GF-D8 (cell line): ENCODE data around the gene HBQ1.
"Not testable (repeated sequence)": the region's sequence is repeated elsewhere in the genome, so short reads cannot be mapped to it uniquely, and the experiment has no call there.

ENCODE experiments used
- DNase-seq: peaks from one replicate; lab custom pipeline; 2025; lab: John Stamatoyannopoulos, UW

Gene HBQ1

GRCh38 chr16:211631-212180 is 31.4 kb downstream of the HBQ1 start:
- DNase-seq = not testable (repeated sequence)

DNA sequence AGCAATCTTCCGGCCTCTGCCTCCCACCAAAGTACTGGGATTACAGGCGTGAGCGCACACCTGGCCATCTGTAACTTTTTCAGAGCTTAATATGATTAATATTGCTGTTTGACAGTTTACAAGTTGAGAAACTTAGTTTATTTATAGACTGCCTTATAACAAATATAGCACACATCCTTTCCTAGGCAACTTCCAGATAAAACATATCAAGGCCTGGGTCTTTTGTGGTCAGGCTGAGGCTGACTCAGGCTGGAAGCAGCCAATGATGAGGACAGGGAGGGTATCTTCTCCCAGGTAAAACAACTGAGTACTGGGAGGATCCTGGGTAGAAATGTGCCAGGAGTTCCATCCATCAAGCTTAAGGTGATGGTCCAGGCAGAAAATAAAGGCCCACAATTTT is 32.7 kb downstream of the HBQ1 start:
- DNase-seq = no peak

DNA sequence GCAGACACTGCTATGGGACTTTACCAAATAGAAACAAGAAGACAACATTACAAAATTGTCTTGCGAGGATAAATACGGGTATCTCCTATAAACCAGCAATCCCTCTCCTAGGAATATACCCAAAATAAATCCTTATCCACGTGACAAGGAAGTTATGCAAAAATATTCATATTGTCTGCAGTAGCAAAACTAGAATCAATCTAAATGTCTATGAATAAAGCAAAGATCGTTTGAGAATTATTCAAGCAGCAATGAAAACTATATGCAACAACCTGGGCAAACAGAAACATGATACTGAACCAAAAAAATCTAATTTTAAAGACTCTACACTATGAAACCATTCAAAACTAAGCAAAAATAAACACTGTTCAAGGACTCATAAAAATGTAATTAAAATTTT is 39.8 kb downstream of the HBQ1 start:
- no peak for DNase-seq

DNA sequence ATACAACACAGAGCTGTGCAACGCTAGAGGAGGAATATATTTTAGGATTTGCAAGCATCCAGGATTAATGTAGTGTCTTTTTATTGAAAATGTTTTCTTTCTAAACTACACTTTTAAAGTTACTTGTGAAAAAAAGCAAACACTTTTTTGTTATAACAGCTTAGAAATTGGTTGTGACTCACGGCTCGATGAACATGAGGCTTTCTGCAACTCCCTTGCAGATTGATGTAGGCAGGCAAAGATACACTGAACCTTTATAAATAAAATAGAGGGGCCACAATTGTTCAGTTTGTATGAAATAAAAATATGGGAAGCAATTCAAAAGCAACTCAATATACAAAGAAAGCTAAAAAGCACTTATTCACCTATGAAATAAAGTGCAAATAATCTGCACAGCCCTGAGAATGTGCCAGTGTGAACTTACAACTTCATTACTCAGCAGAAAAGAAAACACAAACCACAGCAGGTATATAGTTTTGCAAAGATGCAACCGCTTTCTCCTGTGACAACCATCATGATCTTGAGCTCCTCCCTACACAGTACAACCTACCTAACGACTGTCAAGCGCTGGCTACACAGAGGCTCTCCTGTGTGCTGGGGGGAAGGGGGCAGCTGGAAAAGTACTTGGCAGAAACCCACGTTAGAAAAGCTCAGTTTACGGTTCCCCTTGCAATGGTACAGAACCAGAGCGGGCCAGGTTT is 48.0 kb downstream of the HBQ1 start:
- DNase-seq = no peak

- peak; percentile 50 for DNase-seq
Measured at GRCh38 chr16:228852-229730, 48.8 kb downstream of the HBQ1 start, which contains the start of gene LUC7L. Gene LUC7L, minus strand, starts transcription at chr16:229449. Its CDS starts 110 bp downstream, at chr16:229339.

GRCh38 chr16:229731-230281 is 49.5 kb downstream of the HBQ1 start:
- DNase-seq = no peak

GRCh38 chr16:230351-230750 is 50.1 kb downstream of the HBQ1 start:
- not testable (repeated sequence) for DNase-seq
